Activated CD8-positive, alpha-beta memory T cell treated with anti-CD3 and anti-CD28 coated beads for 1 hour (primary cell): ENCODE results near the gene HFE.

Source experiments
- DNase-seq, 2 donors: peaks; one replicate each; pipeline ENCODE4 v3.0.0-alpha.2; 2020; ENCODE audit warnings: low read depth in 1 of 2; ENCODE audit errors: extremely low read depth in 1 of 2

The HFE gene

GRCh38 chr6:26130581-26131249 lies 43.5 kb downstream of the HFE start:
- no peak for DNase-seq

GRCh38 chr6:26131618-26132017 lies 44.4 kb downstream of the HFE start:
- DNase-seq: no peak

GRCh38 chr6:26133730-26134129 lies 46.5 kb downstream of the HFE start:
- DNase-seq: no peak

GRCh38 chr6:26136321-26136720 lies 49.1 kb downstream of the HFE start:
- DNase-seq: no peak

GRCh38 chr6:26140254-26140966 lies 53.2 kb downstream of the HFE start:
- no peak for DNase-seq

GRCh38 chr6:26140967-26141294 lies 53.7 kb downstream of the HFE start:
- DNase-seq: no peak

- DNase-seq: no peak
Observed at GRCh38 chr6:26141378-26141904, 54.2 kb downstream of the HFE start.

- DNase-seq: no peak
Observed at GRCh38 chr6:26142026-26142425, 54.8 kb downstream of the HFE start.
